ENCODE results near the gene CADM2.

CADM2 gene

GRCh38 chr3:84984429-84984828, 25.6 kb downstream of the CADM2 start:
- DNase-seq (ENCODE audit: low spot score) = no peak

- DNase-seq (ENCODE audit: low spot score) = no peak
Observed at GRCh38 chr3:84985795-84986194, 27.0 kb downstream of the CADM2 start.

- no peak for DNase-seq (ENCODE audit: low spot score)
Observed at GRCh38 chr3:84987706-84988504, 29.1 kb downstream of the CADM2 start.

GRCh38 chr3:84989102-84989501, 30.3 kb downstream of the CADM2 start:
- no peak for DNase-seq (ENCODE audit: low spot score)

- DNase-seq (ENCODE audit: low spot score) = no peak
Observed at GRCh38 chr3:84991422-84991900, 32.7 kb downstream of the CADM2 start.

- DNase-seq (ENCODE audit: low spot score) = no peak
Observed at GRCh38 chr3:84993956-84994355, 35.2 kb downstream of the CADM2 start.

GRCh38 chr3:84998545-84998944, 39.8 kb downstream of the CADM2 start:
- no peak for DNase-seq (ENCODE audit: low spot score)

- DNase-seq (ENCODE audit: low spot score) = no peak
Observed at GRCh38 chr3:85003479-85003878, 44.7 kb downstream of the CADM2 start.

GRCh38 chr3:85004147-85004546, 45.4 kb downstream of the CADM2 start:
- DNase-seq (ENCODE audit: low spot score) = no peak

GRCh38 chr3:85005946-85006345, 47.2 kb downstream of the CADM2 start:
- no peak for DNase-seq (ENCODE audit: low spot score)

- no peak for DNase-seq (ENCODE audit: low spot score)
Observed at GRCh38 chr3:85007195-85008094, 48.7 kb downstream of the CADM2 start.

- no peak for DNase-seq (ENCODE audit: low spot score)
Observed at GRCh38 chr3:85020828-85021227, 62.0 kb downstream of the CADM2 start.

- DNase-seq (ENCODE audit: low spot score) = no peak
Observed at GRCh38 chr3:85030052-85030451, 71.3 kb downstream of the CADM2 start.

GRCh38 chr3:85037203-85037602, 78.4 kb downstream of the CADM2 start:
- no peak for DNase-seq (ENCODE audit: low spot score)

- no peak for DNase-seq (ENCODE audit: low spot score)
Observed at GRCh38 chr3:85041001-85041400, 82.2 kb downstream of the CADM2 start.

- DNase-seq (ENCODE audit: low spot score) = no peak
Observed at GRCh38 chr3:85041562-85042055, 82.8 kb downstream of the CADM2 start.

- no peak for DNase-seq (ENCODE audit: low spot score)
Observed at GRCh38 chr3:85050821-85051220, 92.0 kb downstream of the CADM2 start.

GRCh38 chr3:85051786-85052185, 93.0 kb downstream of the CADM2 start:
- no peak for DNase-seq (ENCODE audit: low spot score)

GRCh38 chr3:85053626-85054025, 94.8 kb downstream of the CADM2 start:
- DNase-seq (ENCODE audit: low spot score) = no peak

- no peak for DNase-seq (ENCODE audit: low spot score)
Observed at GRCh38 chr3:85054579-85054978, 95.8 kb downstream of the CADM2 start.

- no peak for DNase-seq (ENCODE audit: low spot score)
Observed at GRCh38 chr3:85068911-85069310, 110.1 kb downstream of the CADM2 start.

- DNase-seq (ENCODE audit: low spot score) = no peak
Observed at GRCh38 chr3:85074003-85074402, 115.2 kb downstream of the CADM2 start.

GRCh38 chr3:85075663-85076062, 116.9 kb downstream of the CADM2 start:
- no peak for DNase-seq (ENCODE audit: low spot score)
